A673 (cell line): Measurements from ENCODE around the gene PPP1R26. TPM values are rescaled to one million over a fixed set of nuclear protein-coding genes. Genes with fewer than 3 reads are reported as not detected.

Experiments
- BruUV-seq: library from RNA; stranded (reverse); fragments of 400-500 nt; replicated peaks from 2 replicates; lab custom pipeline; 2021; lab: Mats Ljungman, UMichigan
- CTCF ChIA-PET: fragments of 300-600 bp; sonication (Branson Sonifier 250); formaldehyde crosslinking; loops from one replicate; lab custom pipeline; 2022; ENCODE audit warnings: antibody characterized with exemption; lab: Charles Lee
- POLR2A ChIA-PET: fragments of 300-600 bp; sonication (Branson Sonifier 250); formaldehyde crosslinking; loops from one replicate; lab custom pipeline; 2022; ENCODE audit warnings: antibody characterized with exemption; ENCODE audit not compliant: low non-redundant PET; lab: Charles Lee
- DNase-seq: peaks from one replicate; pipeline ENCODE4 v3.0.0-alpha.2; 2015; ENCODE audit warnings: low spot score
- H3K27ac ChIP-seq: fragments of 200-600 bp; sonication (generic); 2 replicates; pipeline ENCODE4 v1.5.1; 2016; ENCODE audit warnings: mixed run types, low read depth, mild to moderate bottlenecking, mixed read lengths, antibody characterized with exemption, low read length; ENCODE audit not compliant: poor library complexity, severe bottlenecking
- H3K27me3 ChIP-seq: fragments of 200-600 bp; sonication (generic); replicated peaks from 2 replicates; pipeline ENCODE4 v1.6.1; 2017; ENCODE audit warnings: mixed run types, low read depth, mild to moderate bottlenecking, mixed read lengths, antibody characterized with exemption, low read length; ENCODE audit not compliant: insufficient read depth, poor library complexity
- H3K36me3 ChIP-seq: fragments of 200-600 bp; sonication (generic); 2 replicates; pipeline ENCODE4 v1.6.1; 2016; ENCODE audit warnings: mixed run types, mild to moderate bottlenecking, mixed read lengths, antibody characterized with exemption, low read length; ENCODE audit not compliant: insufficient read depth, poor library complexity, severe bottlenecking
- H3K4me1 ChIP-seq: fragments of 200-600 bp; sonication (generic); 2 replicates; pipeline ENCODE4 v1.6.1; 2017; ENCODE audit warnings: mixed run types, mild to moderate bottlenecking, mixed read lengths, antibody characterized with exemption, low read length; ENCODE audit not compliant: insufficient read depth, poor library complexity, severe bottlenecking
- H3K4me3 ChIP-seq: fragments of 200-600 bp; sonication (generic); 2 replicates; pipeline ENCODE4 v1.5.1; 2016; ENCODE audit warnings: low read depth, mixed run types, mild to moderate bottlenecking, mixed read lengths, low read length; ENCODE audit not compliant: poor library complexity, severe bottlenecking
- H3K9me3 ChIP-seq: fragments of 200-600 bp; sonication (generic); 2 replicates; pipeline ENCODE4 v1.6.1; 2016; ENCODE audit warnings: mixed run types, low read depth, mild to moderate bottlenecking, mixed read lengths, antibody characterized with exemption, low read length; ENCODE audit not compliant: poor library complexity, severe bottlenecking
- EZH2 ChIP-seq: fragments of 200-600 bp; sonication (generic); IDR thresholded peaks from 2 replicates; pipeline ENCODE4 v1.6.1; 2017; ENCODE audit warnings: borderline replicate concordance, low read depth, mild to moderate bottlenecking, mixed read lengths, antibody characterized with exemption, low read length; ENCODE audit not compliant: poor library complexity, severe bottlenecking
- intact Hi-C: fragments of 100-400 bp; cut with micrococcal nuclease; formaldehyde crosslinking; loops from one replicate; pipeline ENCODE4 v1.10.0; 2022; ENCODE audit not compliant: unreplicated experiment
- total RNA-seq: library from RNA; stranded (reverse); gene quantifications from 2 replicates; pipeline ENCODE4 v1.2.3, GENCODE V29; 2021
- TF ChIP-seq, protein P1 (sequence below): fragments of 300-800, 200-600 bp; sonication (generic); conservative IDR thresholded peaks from 2 replicates; pipeline ENCODE4 v1.5.1; 2017; ENCODE audit warnings: low read depth, mild to moderate bottlenecking, antibody characterized with exemption, low read length, moderate library complexity, mixed read lengths

The PPP1R26 gene
- total RNA-seq, 1 experiment from 2014 or later, result 7.4 TPM

DNA sequence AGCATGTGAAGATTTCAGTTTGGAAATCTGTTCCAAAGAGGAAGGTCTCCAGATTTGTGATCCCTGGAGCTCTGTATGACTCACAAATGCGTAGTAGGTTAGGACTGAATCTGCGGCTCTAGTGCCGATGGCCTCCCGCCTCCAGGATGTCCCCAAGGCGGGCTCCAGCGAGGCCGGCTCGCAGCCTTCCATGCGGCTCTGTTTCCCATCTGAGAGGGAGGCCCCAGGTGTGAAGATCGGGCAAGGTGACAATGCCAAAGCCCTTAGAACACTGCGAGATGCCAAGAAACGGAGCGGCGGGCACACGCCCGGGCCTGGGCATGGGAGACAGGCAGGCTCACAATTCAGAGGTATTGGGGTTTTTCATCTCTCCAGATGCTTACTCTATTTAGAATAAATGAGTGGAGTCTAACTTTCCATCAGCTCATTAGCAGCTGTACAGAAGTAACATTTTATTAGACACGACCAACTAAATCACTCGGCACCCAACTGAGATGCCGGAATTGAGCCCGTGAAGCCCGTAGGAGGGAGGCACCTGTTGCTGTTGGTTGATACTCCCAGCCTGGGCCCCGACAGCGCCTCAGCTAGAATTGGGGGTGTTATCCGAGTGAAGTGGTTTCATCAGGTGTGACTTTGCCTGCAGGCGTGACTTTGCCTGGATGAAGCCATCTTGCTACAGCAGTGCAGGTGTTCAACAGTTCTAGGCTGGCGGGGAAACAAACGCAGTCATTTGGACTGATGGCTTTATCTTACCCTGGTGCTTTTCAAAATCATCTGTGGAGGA is 13.5 kb downstream of the PPP1R26 start:
- BruUV-seq, result no TSS peak
- Histone ChIP-seq H3K9me3 (no peaks in the 10 kb centered on the region), H3K36me3 (no peaks in the 10 kb centered on the region), H3K4me1 (no peaks in the 10 kb centered on the region), H3K4me3 (no peak overlapping the region), H3K27me3 (no peaks in the 10 kb centered on the region), H3K27ac (no peak overlapping the region)
- ChIA-PET POLR2A (interaction anchor here (0.6 kb wide), 1 partner anchor 48 kb away, joined by 3 read pairs; no protein-coding TSS in a partner anchor), CTCF (no interaction called here)
- TF ChIP-seq EZH2, result no peak
- TF ChIP-seq, protein P1, sequence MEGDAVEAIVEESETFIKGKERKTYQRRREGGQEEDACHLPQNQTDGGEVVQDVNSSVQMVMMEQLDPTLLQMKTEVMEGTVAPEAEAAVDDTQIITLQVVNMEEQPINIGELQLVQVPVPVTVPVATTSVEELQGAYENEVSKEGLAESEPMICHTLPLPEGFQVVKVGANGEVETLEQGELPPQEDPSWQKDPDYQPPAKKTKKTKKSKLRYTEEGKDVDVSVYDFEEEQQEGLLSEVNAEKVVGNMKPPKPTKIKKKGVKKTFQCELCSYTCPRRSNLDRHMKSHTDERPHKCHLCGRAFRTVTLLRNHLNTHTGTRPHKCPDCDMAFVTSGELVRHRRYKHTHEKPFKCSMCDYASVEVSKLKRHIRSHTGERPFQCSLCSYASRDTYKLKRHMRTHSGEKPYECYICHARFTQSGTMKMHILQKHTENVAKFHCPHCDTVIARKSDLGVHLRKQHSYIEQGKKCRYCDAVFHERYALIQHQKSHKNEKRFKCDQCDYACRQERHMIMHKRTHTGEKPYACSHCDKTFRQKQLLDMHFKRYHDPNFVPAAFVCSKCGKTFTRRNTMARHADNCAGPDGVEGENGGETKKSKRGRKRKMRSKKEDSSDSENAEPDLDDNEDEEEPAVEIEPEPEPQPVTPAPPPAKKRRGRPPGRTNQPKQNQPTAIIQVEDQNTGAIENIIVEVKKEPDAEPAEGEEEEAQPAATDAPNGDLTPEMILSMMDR, result no peak
- DNase-seq, result no peak
- intact Hi-C loops, result no loop called here

DNA sequence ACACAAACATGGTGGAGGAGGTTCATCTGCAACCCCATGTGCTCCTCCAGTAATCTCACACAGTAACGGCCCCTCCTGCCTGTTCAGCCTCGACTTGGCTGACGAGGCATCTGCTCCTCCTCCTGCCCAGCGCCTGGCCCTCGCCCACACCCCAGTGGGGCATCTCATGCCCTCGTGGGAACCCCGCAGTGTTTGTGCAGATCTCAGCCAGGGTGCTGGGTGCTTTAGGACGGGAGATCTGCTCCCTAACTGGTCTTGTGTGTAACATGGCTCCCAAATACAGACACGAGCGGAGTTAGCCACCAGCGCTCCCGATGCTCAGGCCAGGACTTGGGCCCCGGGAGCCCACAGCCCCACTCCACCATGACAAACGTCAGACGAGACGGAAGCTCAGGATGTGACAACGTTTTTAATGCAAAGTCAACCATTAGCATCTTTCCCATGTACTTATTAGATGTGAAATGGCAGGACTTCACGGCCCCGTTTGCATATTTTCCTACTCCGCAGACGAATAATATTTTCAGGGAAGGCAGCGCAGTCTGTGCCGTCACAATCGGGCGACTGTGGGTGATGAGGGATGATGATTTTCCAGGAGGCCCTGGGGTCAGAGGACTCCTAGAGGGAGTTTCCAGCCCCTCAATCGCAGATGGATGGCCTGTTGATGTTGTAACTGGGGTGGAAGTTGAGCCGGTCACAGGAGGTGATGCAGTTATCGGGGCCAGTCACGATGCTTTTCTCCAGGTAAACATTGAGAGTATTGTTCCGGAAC is 15.4 kb downstream of the PPP1R26 start:
- no peak overlapping the region for H3K4me3 ChIP-seq
- H3K4me1 ChIP-seq, result no peaks in the 10 kb centered on the region
- intact Hi-C loops, result no loop called here
- BruUV-seq, result no TSS peak
- CTCF ChIA-PET, result no interaction called here
- no peak overlapping the region for H3K27ac ChIP-seq
- POLR2A ChIA-PET, result no interaction called here
- DNase-seq, result no peak
- no peaks in the 10 kb centered on the region for H3K36me3 ChIP-seq
- H3K9me3 ChIP-seq, result no peaks in the 10 kb centered on the region
- H3K27me3 ChIP-seq, result no peaks in the 10 kb centered on the region
- TF ChIP-seq, protein P1, result no peak
- TF ChIP-seq EZH2, result no peak

DNA sequence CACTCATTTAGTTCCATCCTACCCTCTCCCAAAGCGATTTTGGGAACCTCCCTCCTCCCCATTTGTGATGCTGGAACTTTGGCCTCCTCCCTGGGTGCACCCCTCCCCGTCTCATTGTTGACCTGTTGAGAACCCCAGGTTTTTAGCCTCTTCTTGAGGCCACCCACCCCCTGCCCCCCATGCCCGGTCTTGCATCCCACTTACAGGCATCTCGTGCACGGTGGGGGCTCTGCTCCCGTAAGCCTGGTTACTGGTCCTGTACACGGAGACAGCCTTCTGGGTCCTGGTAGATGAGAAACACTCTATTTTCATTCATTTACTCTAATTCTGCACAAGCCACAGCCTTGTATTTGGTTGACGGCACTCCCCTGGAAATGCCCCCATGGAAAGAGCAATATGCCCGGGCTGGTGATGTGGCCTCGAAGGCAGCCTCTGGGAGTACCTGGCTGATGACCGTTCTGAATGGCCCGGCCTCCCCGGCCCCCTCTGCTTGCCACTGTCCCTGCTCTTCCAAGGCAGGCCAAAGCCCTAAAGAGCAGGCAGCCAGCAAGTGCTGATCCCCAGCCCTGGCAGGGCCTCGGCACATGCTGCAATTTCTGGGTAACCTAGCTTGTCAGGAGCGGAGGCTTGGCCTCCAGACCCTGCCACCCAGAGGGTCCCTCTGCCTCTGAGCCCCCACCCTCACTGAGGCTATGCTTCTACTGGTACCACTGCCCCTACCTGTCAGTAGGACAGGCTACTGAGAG is 19.0 kb downstream of the PPP1R26 start:
- no peak overlapping the region for H3K27ac ChIP-seq
- no TSS peak for BruUV-seq
- peaks cover 20% of the 10 kb centered on the region for H3K36me3 ChIP-seq
- peaks cover 12% of the 10 kb centered on the region for H3K4me1 ChIP-seq
- POLR2A ChIA-PET, result no interaction called here
- no peak for DNase-seq
- intact Hi-C loops, result no loop called here
- no peaks in the 10 kb centered on the region for H3K27me3 ChIP-seq
- no peak overlapping the region for H3K4me3 ChIP-seq
- no peaks in the 10 kb centered on the region for H3K9me3 ChIP-seq
- CTCF ChIA-PET, result no interaction called here
- TF ChIP-seq, protein P1, result no peak
- TF ChIP-seq EZH2, result no peak
